ENCODE measurements around the gene ADCK2.
"Not testable (repeated sequence)": the region's sequence is repeated elsewhere in the genome, so short reads cannot be mapped to it uniquely, and the experiment has no call there.

ADCK2 gene

DNA sequence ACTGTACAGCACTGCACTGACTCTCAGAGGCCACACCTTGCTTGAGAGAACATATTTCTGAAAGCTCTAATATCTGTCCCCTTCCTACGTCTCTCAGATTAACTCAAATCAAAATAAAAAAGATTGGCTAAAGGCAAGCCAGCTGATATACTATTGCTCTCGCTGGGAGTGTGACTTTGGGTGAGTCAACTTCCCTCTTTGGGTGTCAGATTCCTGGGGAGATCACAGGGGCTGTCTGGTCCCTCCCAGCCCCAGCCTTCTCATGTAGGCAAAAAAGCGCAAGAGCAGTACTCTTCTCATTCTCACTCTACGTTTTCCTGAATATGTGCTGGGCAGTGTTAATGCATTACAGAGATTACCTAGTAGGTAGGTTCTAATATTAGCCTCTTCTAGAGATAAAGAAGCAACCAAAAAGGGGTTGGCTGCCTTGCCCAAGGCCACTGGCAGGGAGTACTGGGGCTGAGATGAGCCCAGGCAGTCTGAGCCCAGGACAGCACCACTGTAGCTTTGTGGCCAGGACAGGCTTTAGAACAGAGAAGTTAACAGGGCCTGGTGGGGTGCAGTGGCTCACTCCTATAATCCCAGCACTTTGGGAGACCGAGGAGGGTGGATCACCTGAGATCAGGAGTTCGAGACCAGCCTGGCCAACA is 23.1 kb upstream of the ADCK2 start:
- DNase-seq, result no peak

DNA sequence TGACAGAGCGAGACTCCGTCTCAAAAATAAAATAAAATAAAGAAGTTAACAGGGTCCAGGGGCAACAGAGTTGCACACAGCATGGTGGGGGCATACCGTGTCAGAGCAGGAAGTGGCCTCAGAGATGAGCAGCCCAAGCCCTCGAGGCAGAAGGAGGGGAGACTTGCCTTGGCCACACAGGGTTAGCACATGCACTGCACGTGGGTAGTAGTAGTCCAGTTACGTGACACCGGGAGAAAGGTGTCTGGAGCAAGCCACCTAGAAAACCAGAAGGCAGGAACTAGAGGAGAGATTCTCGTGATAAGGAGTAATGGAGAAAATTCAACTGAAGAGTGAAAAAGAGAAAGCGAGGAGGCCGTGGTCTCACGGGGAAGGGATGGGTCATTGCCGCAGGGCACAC is 22.4 kb upstream of the ADCK2 start:
- no peak for DNase-seq

DNA sequence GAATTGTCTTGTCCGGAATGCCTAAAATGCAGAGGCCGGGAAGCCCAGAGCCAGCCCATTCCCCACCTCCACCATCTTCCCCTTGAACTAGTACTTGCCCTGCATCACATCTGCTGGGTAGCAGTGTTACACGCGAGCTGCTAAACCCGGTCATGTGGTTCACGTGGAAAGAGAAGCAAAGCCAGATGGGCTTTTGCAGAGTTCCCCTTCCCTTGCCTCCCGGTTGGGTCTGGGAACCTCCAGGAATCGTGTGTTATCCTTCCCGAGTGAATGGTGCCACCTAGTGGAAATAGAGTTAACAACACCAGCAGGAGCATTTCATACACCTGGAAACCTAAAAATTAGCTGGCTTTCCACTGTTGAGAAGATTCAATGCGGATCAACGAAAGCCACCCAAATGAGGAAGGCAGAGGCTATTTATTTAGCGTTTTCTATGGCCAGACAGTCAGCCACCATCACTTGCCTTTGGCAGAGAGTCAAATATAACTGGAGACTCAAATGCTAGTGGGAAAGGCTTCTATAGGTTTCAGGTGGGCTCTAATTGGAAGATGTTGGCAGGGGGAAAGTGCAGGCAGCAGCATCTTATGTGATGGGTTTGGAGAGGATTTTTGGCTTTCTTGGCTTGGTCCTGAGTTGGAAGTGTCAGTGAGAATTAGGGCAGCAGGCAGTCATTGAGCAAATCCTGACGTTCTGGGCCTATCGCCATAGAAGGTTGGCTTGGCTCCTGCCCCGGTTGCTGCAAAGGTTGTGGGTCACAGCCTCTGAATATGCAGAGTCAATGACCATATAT is 19.2 kb upstream of the ADCK2 start:
- DNase-seq, result no peak

DNA sequence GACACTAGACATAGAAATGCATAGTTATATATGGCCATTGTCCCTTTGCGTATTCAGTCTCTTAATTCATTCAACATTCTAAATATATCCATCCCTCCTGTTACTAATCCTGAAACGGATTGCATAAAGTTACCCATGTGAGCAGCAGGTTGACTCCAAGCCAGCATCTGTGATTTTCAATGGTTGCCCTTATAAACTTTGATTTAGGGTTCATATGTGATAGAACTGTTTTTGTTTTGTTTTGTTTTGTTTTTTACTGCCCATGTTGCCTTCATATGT is 18.7 kb upstream of the ADCK2 start:
- no peak for DNase-seq

- DNase-seq, result no peak
These were observed 18.1 kb upstream of the ADCK2 start for GRCh38 chr7:140654661-140655060.

DNA sequence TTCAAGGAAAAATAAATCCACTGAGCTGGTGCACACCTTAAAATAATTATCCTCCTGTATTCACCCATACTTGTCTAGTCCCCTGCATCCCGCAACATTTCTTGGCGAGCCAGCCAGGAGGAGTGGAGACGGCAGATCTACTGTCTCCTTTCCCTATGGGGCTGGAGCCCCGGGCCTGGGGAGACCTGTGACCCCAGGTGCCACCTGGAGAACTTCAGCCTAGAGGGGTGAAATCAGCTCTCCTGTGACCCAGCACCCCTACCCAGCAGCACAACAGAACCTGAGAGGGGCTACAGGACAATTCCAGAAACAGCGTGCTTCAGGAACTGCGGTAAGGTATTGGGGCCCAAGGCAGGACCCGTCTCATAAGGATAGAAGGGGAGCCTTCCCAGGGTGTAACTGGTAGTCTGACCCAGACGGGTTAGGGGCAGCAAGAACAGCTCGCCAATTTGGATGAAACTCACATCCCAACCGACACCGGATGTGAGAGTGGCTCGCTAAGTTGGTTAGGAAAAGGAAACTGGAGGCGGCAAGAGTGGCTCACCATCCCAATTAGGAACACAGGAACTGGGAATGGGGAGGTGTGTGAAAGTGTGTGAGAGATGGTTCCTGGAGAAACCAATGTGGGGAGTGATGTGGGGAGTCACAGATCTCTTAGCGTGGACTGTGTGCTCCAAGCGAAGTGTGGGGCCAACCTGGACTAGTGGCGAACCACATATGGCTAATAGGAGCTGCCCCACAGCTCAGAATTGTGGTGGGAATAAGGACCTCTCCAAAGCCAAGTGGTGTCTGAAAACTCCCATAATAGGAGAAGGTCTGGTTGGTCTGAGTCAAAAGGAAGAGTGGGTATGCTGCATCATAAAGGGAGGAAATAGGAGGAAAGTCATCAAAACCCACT is 17.0 kb upstream of the ADCK2 start:
- no peak for DNase-seq

- DNase-seq, result peak; percentile 57
These were observed 15.9 kb upstream of the ADCK2 start for GRCh38 chr7:140656548-140657515.

- DNase-seq, result no peak
These were observed 14.9 kb upstream of the ADCK2 start for GRCh38 chr7:140657891-140658290.

GRCh38 chr7:140659856-140660255 is 12.9 kb upstream of the ADCK2 start:
- no peak for DNase-seq

DNA sequence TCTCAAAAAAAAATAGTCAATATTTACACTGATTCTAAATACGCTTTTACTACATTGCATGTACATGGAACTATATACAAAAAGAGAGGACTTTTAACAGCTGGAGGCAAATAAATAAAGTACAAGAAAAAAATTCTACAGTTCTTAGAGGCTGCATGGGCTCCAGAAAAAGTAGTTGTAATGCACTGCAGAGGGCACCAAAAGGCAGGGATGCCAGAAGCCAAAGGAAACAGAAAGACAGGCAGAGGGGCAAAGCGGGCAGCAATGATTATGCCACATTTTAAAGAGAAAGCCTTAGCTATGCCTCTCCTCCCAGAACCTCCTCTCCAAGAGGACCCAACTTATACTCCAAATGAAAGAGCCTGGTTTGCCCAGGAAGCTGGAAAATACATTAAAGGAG is 11.6 kb upstream of the ADCK2 start:
- no peak for DNase-seq

GRCh38 chr7:140662938-140663337 is 9.8 kb upstream of the ADCK2 start:
- not testable (repeated sequence) for DNase-seq

GRCh38 chr7:140667476-140667875 is 5.3 kb upstream of the ADCK2 start:
- DNase-seq, result no peak

GRCh38 chr7:140668641-140669040 is 4.1 kb upstream of the ADCK2 start:
- no peak for DNase-seq

DNA sequence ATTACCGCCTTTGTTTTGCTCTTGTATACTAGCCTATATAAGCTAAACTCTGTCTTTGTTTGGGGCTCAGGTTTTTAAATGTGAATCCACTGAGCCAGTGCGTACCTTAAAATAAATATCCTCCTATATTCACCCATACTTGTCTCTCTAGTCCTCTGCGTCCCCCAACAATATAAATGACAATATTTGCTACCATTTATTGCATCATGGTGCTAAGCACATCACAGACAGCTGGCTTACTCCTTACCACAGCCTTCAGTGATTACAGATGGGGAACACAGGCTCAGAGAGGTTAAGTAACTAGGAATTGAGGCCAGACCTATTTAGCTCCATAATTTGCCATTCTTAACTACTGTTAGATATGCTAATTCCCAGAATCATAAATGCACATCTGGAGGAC is 3.4 kb upstream of the ADCK2 start:
- DNase-seq, result no peak

GRCh38 chr7:140669862-140670261 is 2.9 kb upstream of the ADCK2 start:
- not testable (repeated sequence) for DNase-seq

DNA sequence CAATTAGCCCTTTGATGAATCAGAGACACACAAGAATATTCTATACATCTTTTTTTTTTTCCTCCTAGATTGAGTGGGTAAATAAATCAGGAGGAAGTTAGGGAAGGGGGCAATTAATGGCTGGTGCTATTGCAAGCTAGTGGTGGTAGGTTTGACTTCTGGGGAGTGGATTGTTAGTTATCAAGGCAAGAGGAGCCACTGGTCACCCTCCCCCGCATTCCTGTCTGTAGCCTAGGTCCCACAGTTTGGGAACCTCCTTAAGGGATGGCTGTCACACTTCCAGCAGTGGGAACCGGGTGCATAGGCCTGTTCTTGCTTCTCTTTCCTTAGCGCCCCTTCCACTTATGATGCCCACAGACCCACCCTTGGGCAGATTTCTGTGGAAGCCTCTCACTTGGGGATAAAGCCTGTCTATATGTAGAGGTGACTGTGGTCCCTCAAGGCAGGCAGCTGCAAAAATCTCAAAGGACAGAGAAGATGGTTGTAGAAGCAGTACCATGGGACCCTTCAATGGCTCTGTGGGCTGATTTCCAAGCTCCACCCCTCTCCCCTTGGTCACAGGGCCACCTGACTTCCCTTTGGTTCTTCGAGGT is 2.3 kb upstream of the ADCK2 start:
- DNase-seq, result no peak

GRCh38 chr7:140671966-140672365 is 779 bp upstream of the ADCK2 start:
- DNase-seq, result no peak

GRCh38 chr7:140673063-140673773 is 473 bp downstream of the ADCK2 start:
- DNase-seq, result peak; percentile 47

GRCh38 chr7:140673774-140674155 is 1.0 kb downstream of the ADCK2 start:
- DNase-seq, result no peak

GRCh38 chr7:140674356-140674800 is 1.6 kb downstream of the ADCK2 start:
- DNase-seq, result peak; percentile 28

- DNase-seq, result no peak
These were observed 2.4 kb downstream of the ADCK2 start for GRCh38 chr7:140674899-140675701.
